CD4-positive, alpha-beta T cell treated with Interleukin-1 beta for 1 hour (primary cell): ENCODE measurements around the gene ALDH1L2.

Experiments used
- DNase-seq, 2 donors: peaks; one replicate each; pipeline ENCODE4 v3.0.0-alpha.2; 2020 to 2022

ALDH1L2 gene

DNA sequence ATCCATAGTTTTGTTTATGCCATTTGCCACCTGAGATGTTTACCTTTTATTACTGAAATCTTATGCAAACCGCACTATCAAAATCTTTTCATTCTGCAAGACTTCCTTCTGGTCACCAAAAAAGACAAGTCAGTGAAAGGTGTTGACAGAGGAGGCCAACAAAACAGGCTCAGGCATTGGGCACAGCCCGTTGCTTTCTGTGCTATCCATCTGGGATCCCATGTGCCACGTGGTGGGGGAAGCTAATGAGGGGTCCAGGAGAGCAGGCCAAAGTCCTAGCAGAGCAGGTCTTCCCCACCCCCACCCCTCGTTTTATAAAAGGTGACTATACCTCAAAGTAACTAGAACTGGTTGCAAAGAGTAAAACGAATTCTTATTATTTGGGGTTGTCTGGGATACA is 1.2 kb downstream of the ALDH1L2 start:
- no peak for DNase-seq

DNA sequence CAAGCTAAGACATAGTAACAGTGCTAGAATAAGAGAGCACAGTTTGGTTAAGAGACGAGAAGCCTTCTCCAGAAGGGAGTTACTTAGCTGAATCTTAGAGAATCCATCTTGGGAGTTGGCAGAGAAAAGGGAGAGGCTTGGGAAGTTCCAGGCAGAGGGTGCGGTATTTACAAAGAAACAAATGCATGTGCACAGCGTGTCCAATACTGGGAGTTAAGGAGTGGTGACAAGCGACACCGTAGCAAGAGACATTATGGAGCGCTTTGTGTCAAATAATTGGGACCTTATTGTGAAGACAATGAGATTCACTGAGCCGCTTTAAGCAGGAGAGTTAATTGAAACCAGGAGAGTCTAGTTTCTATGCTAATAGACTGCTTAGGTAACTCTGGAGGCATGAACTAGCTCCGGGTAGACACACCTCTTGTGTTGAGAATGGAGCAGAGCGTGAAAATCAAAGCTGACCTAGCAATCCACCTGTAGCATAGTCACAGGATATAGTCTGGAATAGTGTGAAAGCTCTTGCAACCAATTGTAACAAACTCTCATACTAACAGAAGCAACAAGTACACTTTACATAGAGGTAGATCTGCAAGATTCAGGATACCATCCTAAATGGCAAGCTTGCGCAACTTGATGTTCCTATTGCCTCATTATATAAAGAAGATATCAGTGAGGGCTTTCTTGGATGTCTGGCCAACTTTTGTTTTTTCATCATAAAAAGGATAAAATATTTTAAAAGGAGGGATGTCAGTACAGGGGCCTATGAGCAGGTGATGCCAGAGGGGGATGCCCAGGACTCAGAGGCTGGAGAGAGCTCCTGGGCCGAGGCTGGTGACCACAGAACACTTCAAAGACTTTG is 5.3 kb downstream of the ALDH1L2 start:
- no peak for DNase-seq

- no peak for DNase-seq
Observed at GRCh38 chr12:105077435-105077834, 6.8 kb downstream of the ALDH1L2 start.

- no peak for DNase-seq
Observed at GRCh38 chr12:105076913-105077312, 7.3 kb downstream of the ALDH1L2 start.

GRCh38 chr12:105076098-105076497 is 8.2 kb downstream of the ALDH1L2 start:
- no peak for DNase-seq

DNA sequence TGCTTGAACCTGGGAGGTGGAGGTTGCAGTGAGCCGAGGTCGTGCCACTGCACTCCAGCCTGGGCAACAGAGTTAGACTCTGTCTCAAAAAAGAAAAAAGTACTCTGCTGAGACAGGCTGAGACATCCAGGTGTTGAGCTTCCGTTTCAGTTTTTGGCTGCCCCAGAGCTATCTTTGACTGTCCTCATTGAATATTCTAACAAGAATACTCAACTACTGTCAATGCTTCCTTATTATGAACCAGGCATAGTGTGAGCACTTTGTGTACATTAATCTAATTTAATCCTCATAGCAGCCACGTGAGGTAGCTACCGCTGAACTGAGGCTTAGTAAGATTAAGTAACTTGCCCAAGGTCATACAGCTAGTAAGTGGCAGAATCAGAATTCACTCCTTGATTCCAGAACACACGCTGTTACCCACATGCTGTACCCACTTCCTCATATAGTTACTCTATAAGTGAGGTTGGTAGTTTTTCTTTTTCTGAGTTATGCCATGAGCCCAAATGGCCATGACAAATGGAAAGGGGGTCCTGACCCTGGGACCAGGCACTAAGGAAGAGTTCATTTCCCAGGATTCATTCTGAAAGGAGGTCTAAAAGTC is 11.3 kb downstream of the ALDH1L2 start:
- DNase-seq: no peak

- no peak for DNase-seq
Observed at GRCh38 chr12:105071981-105072380, 12.3 kb downstream of the ALDH1L2 start.

DNA sequence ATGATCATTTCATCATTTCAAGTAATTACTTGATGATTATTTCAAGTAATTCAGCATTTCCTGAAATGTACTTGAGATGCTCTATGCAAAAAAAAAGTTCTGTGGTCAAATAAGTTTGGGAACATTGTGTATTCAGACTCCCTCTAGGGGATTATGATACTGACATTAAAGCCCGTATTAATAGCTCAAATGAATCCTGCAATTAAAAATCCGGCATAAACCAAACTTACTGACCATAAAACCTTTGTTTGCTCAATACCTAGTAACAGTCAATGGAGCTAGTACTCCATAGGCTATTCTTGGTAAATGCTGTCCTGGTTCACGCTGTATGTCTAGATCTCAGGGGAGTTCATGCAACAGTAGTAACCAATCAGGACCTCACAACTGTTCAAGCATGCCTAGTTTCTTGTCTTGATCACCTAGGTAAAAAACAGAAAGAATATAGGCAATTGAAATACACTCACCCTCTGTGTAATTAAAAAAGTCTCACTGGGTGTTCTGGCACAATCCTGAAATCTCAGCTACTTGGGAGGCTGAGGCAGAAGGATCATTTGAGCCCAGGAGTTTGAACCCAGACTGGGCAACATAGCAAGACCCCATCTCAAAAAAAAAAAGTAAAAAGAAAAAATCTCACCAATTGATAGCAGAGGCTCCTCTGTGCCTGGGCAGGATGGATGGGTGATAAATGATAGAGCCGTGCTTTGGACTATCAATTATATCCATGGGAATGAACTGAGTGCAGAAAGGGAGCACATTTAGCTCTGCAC is 14.1 kb downstream of the ALDH1L2 start:
- no peak for DNase-seq

- DNase-seq: no peak
Observed at GRCh38 chr12:105067511-105068031, 16.7 kb downstream of the ALDH1L2 start.

- DNase-seq: no peak
Observed at GRCh38 chr12:105064564-105065178, 19.6 kb downstream of the ALDH1L2 start.

DNA sequence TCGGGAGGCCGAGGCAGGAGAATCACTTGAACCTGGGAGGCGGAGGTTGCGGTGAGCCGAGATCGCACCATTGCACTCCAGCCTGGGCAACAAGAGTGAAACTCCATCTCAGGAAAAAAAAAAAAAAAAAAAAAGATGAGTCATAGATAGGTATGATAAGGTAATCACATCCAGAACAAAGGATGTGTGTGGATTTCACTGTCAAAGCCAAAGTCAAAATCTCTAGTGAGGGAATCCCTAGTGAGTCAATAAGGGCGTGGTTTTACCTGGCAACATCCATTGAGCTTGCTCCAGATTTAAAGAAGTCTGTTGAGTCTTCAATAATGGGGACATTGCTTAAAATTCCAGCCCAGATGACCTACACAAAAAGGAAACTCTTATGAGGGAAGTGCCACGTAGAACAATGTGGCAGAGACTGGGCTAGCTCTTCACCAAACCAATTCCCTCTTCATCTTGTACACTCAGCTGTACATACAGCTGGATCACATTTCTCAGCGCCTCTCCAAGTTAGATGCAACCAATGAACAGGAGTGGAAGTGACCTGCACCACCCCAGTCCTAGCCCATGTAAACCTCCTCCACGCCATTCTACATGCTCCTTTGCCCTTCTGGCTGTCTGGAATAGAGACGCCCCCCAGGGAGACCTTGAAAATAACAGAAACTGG is 23.4 kb downstream of the ALDH1L2 start:
- no peak for DNase-seq

DNA sequence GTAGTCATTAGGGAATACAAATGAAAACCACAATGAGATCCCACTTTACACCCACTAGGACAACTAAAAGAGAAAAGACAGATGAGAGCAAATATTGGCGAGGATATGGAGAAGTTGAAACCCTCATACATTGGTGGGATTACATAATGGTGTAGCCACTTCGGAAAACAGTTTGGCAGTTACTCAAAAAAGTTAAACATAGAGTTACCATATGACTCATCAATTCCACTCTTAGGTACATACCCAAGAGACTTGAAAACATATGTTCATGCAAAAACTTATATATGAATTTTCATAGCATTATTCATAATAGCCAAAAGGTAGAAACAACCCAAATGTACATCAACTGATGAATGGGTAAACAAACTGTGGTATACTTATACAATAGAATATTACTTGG is 27.1 kb downstream of the ALDH1L2 start:
- no peak for DNase-seq

- DNase-seq: peak; percentile 73 to 81
Observed at GRCh38 chr12:105053116-105053572, 31.1 kb downstream of the ALDH1L2 start.

DNA sequence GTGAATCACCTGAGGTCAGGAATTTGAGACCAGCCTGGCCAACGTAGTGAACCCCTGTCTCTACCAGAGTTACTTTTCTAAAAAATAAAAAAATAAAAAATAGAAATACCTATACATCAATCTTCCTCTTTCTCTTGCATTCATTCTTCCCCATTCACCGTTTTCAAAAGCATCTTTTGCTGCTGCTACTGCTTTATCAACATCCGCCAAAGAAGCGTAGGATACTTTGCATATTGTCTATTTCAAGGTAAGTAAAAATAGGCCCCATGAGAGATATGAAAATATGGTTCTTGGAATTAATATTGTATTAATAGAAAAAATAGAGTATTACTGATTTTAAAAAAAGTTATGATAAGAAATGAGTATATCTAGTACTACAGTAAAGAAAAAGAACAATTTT is 32.3 kb downstream of the ALDH1L2 start:
- DNase-seq: no peak

GRCh38 chr12:105048315-105048714 is 35.9 kb downstream of the ALDH1L2 start:
- DNase-seq: no peak

GRCh38 chr12:105047308-105047707 is 37.0 kb downstream of the ALDH1L2 start:
- no peak for DNase-seq

GRCh38 chr12:105041186-105041585 is 43.1 kb downstream of the ALDH1L2 start:
- no peak for DNase-seq

DNA sequence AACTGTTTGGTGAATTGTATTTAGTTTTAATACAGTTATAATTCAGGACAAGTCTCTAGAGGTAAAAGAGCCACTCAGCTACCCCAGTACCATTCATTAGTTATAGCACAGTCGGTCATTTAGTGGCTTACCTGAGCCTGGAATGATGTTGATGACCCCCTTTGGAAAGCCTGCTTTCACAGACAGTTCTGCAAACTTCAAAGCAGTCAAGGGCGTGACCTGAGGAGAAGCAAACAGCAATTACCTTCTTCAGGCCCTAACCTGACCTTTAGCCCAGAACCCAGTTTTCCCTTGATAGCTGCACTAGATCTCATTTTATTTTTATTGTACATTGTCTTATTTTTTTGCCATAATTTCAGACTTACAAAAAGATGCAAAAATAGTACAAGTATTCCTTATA is 43.8 kb downstream of the ALDH1L2 start:
- no peak for DNase-seq

GRCh38 chr12:105036937-105037649 is 47.2 kb downstream of the ALDH1L2 start:
- peak in 1 of 2 donors; percentile 6 for DNase-seq

- no peak for DNase-seq
Observed at GRCh38 chr12:105033851-105034250, 50.4 kb downstream of the ALDH1L2 start.

GRCh38 chr12:105032703-105033357 is 51.4 kb downstream of the ALDH1L2 start:
- DNase-seq: no peak
